Measurements from ENCODE around the gene LINGO4. TPM values are rescaled to one million over a fixed set of nuclear protein-coding genes. Genes with fewer than 3 reads are reported as not detected.

LINGO4 gene
- total RNA-seq, 1 experiment from 2014 or later, result not detected

DNA sequence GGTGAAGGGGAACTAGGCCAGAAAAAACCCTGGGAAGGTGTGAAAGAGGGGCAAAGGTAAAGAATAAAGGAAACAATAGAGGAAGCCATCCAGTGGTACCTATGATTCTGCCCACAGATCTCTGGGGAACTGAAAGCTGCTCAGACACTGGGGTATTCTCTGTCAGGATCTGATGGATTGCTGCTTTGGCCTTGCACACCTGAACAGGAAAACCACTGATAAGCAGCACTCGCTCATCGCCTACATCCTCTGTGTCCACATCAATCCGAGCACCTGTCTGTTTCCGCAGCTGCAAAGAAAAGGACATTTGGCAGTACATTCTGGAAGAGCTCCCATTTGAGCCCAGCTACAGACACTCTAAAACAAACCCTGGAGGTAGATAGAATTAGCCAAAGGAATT lies 25.4 kb downstream of the LINGO4 start (continued):
- TF ChIP-seq ARID4B (CRISPR knock-in tag; IDR thresholded peaks at IDR 0.05; ENCODE audit: borderline replicate concordance), result no peak

DNA sequence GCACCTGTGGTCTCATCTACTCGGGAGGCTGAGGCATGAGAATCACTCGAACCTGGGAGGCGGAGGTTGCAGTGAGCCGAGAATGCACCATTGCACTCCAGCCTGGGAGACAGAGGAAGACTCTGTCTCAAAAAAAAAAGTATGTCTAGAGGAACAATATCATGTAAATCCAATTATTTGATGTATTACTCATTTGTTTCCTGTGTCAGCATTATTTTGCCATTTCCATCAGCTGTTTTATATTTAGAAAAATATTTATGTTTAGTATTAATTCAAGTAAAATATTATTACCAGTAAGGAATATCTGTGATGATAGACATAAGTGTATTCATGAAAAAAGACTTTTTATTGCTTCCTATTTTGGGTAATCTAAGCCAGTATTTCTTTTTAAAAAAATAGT lies 27.9 kb downstream of the LINGO4 start:
- Mint-ChIP-seq H3K4me3 (no peak overlapping the region), H3K36me3 (peaks cover 46% of the 10 kb centered on the region), H3K27me3 (ENCODE audit: low read depth) (no peaks in the 10 kb centered on the region), H3K27ac (no peak overlapping the region), H3K9me3 (no peaks in the 10 kb centered on the region), H3K4me1 (no peaks in the 10 kb centered on the region)
- DNase-seq (ENCODE audit: low spot score) (no peak), ATAC-seq (no peak)
- ChIA-PET POLR2A (no interaction called here), CTCF (no interaction called here)
- TF ChIP-seq, protein P1, sequence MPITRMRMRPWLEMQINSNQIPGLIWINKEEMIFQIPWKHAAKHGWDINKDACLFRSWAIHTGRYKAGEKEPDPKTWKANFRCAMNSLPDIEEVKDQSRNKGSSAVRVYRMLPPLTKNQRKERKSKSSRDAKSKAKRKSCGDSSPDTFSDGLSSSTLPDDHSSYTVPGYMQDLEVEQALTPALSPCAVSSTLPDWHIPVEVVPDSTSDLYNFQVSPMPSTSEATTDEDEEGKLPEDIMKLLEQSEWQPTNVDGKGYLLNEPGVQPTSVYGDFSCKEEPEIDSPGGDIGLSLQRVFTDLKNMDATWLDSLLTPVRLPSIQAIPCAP (CRISPR knock-in tag; IDR thresholded peaks at IDR 0.05), result no peak
- no peak for TF ChIP-seq JUN (CRISPR knock-in tag; IDR thresholded peaks at IDR 0.05)
- TF ChIP-seq, protein P2, sequence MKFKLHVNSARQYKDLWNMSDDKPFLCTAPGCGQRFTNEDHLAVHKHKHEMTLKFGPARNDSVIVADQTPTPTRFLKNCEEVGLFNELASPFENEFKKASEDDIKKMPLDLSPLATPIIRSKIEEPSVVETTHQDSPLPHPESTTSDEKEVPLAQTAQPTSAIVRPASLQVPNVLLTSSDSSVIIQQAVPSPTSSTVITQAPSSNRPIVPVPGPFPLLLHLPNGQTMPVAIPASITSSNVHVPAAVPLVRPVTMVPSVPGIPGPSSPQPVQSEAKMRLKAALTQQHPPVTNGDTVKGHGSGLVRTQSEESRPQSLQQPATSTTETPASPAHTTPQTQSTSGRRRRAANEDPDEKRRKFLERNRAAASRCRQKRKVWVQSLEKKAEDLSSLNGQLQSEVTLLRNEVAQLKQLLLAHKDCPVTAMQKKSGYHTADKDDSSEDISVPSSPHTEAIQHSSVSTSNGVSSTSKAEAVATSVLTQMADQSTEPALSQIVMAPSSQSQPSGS (CRISPR knock-in tag; IDR thresholded peaks at IDR 0.05; ENCODE audit: borderline replicate concordance, low read depth), result no peak
- TF ChIP-seq, protein P3, sequence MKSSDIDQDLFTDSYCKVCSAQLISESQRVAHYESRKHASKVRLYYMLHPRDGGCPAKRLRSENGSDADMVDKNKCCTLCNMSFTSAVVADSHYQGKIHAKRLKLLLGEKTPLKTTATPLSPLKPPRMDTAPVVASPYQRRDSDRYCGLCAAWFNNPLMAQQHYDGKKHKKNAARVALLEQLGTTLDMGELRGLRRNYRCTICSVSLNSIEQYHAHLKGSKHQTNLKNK (CRISPR knock-in tag; IDR thresholded peaks at IDR 0.05), result no peak

DNA sequence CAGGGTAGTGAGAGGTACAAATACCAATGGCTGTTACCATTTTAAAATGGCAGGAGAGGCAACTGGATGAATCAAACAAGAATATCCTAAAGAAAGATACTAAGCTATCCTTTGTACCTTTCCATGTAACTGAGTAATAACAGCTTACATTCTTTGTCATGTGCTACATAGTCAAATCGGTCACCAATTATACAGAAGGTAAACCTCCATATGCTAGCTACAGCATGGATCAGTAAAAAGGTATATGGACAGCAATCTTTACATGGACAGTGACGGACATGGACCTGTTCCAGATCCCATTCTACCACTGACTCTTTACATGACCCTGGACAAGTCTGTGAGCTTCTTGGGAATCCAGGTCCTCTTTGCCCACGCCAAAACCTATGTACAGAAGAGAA lies 28.6 kb downstream of the LINGO4 start:
- Mint-ChIP-seq H3K4me3 (no peak overlapping the region), H3K27me3 (ENCODE audit: low read depth) (no peaks in the 10 kb centered on the region), H3K9me3 (no peaks in the 10 kb centered on the region), H3K4me1 (no peaks in the 10 kb centered on the region), H3K36me3 (peaks cover 46% of the 10 kb centered on the region), H3K27ac (no peak overlapping the region)
- no peak for DNase-seq (ENCODE audit: low spot score)
- ATAC-seq, result no peak
- POLR2A ChIA-PET, result no interaction called here
- CTCF ChIA-PET, result no interaction called here
- TF ChIP-seq KAT7 (CRISPR knock-in tag; IDR thresholded peaks at IDR 0.05; ENCODE audit: borderline replicate concordance) (no peak), ZNF512 (CRISPR knock-in tag; IDR thresholded peaks at IDR 0.05; ENCODE audit: borderline replicate concordance) (no peak), FOXP1 (CRISPR knock-in tag; IDR thresholded peaks at IDR 0.05; ENCODE audit: borderline replicate concordance) (no peak), ZNF121 (CRISPR knock-in tag; IDR thresholded peaks at IDR 0.05) (no peak), ZNF263 (CRISPR knock-in tag; IDR thresholded peaks at IDR 0.05; ENCODE audit: low read depth) (no peak), ESRRA (CRISPR knock-in tag; IDR thresholded peaks at IDR 0.05; ENCODE audit: borderline replicate concordance) (no peak), ZBTB43 (CRISPR knock-in tag; IDR thresholded peaks at IDR 0.05) (no peak), MAX (CRISPR knock-in tag; IDR thresholded peaks at IDR 0.05) (no peak)
- TF ChIP-seq, protein P4, sequence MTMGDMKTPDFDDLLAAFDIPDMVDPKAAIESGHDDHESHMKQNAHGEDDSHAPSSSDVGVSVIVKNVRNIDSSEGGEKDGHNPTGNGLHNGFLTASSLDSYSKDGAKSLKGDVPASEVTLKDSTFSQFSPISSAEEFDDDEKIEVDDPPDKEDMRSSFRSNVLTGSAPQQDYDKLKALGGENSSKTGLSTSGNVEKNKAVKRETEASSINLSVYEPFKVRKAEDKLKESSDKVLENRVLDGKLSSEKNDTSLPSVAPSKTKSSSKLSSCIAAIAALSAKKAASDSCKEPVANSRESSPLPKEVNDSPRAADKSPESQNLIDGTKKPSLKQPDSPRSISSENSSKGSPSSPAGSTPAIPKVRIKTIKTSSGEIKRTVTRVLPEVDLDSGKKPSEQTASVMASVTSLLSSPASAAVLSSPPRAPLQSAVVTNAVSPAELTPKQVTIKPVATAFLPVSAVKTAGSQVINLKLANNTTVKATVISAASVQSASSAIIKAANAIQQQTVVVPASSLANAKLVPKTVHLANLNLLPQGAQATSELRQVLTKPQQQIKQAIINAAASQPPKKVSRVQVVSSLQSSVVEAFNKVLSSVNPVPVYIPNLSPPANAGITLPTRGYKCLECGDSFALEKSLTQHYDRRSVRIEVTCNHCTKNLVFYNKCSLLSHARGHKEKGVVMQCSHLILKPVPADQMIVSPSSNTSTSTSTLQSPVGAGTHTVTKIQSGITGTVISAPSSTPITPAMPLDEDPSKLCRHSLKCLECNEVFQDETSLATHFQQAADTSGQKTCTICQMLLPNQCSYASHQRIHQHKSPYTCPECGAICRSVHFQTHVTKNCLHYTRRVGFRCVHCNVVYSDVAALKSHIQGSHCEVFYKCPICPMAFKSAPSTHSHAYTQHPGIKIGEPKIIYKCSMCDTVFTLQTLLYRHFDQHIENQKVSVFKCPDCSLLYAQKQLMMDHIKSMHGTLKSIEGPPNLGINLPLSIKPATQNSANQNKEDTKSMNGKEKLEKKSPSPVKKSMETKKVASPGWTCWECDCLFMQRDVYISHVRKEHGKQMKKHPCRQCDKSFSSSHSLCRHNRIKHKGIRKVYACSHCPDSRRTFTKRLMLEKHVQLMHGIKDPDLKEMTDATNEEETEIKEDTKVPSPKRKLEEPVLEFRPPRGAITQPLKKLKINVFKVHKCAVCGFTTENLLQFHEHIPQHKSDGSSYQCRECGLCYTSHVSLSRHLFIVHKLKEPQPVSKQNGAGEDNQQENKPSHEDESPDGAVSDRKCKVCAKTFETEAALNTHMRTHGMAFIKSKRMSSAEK (CRISPR knock-in tag; IDR thresholded peaks at IDR 0.05; ENCODE audit: borderline replicate concordance), result no peak
- TF ChIP-seq, protein P5, sequence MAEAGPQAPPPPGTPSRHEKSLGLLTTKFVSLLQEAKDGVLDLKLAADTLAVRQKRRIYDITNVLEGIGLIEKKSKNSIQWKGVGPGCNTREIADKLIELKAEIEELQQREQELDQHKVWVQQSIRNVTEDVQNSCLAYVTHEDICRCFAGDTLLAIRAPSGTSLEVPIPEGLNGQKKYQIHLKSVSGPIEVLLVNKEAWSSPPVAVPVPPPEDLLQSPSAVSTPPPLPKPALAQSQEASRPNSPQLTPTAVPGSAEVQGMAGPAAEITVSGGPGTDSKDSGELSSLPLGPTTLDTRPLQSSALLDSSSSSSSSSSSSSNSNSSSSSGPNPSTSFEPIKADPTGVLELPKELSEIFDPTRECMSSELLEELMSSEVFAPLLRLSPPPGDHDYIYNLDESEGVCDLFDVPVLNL (CRISPR knock-in tag; IDR thresholded peaks at IDR 0.05; ENCODE audit: borderline replicate concordance, low read depth), result no peak
